H9 (cell line): ENCODE data around the gene ERC1. TPM values are rescaled to one million over a fixed set of nuclear protein-coding genes. Genes with fewer than 3 reads are reported as not detected.

ENCODE experiments used
- DNase-seq: peaks from one replicate; pipeline ENCODE4 v3.0.0-alpha.2; 2017
- H2AFZ ChIP-seq: one replicate; pipeline ENCODE4 v1.6.1; 2013; ENCODE audit warnings: mild to moderate bottlenecking, low read length, control low read depth, moderate library complexity
- H2AK5ac ChIP-seq: 2 replicates; pipeline ENCODE4 v1.6.1; 2013; ENCODE audit warnings: low read length, control low read depth, mixed read lengths; ENCODE audit not compliant: insufficient read length
- H2BK120ac ChIP-seq: one replicate; pipeline ENCODE4 v1.6.1; 2013; ENCODE audit warnings: low read depth, mild to moderate bottlenecking, low read length, control low read depth, inconsistent platforms; ENCODE audit not compliant: poor library complexity, severe bottlenecking
- H2BK12ac ChIP-seq: 2 replicates; pipeline ENCODE4 v1.6.1; 2013; ENCODE audit warnings: low read length, control low read depth, mixed read lengths, low read depth; ENCODE audit not compliant: insufficient read length
- H2BK15ac ChIP-seq: 2 replicates; pipeline ENCODE4 v1.6.1; 2013; ENCODE audit warnings: low read depth, low read length, control low read depth
- H2BK20ac ChIP-seq: one replicate; pipeline ENCODE4 v1.6.1; 2013; ENCODE audit warnings: low read depth, mild to moderate bottlenecking, low read length, control low read depth, inconsistent platforms; ENCODE audit not compliant: poor library complexity, severe bottlenecking
- H2BK5ac ChIP-seq: 2 replicates; pipeline ENCODE4 v1.6.1; 2013; ENCODE audit warnings: low read length, control low read depth, mixed read lengths; ENCODE audit not compliant: insufficient read length
- H3K14ac ChIP-seq: 2 replicates; pipeline ENCODE4 v1.6.1; 2013; ENCODE audit warnings: low read length, control low read depth; ENCODE audit not compliant: insufficient read depth
- H3K18ac ChIP-seq: 2 replicates; pipeline ENCODE4 v1.6.1; 2013; ENCODE audit warnings: low read depth, mild to moderate bottlenecking, mixed read lengths, low read length, control low read depth; ENCODE audit not compliant: insufficient read length
- H3K23ac ChIP-seq: 2 replicates; pipeline ENCODE4 v1.6.1; 2013; ENCODE audit warnings: low read length, control low read depth, mixed read lengths, low read depth; ENCODE audit not compliant: insufficient read length
- H3K23me2 ChIP-seq: 2 replicates; pipeline ENCODE4 v1.6.1; 2013; ENCODE audit warnings: low read depth, mild to moderate bottlenecking, mixed read lengths, low read length, control low read depth; ENCODE audit not compliant: insufficient read length, poor library complexity, severe bottlenecking
- H3K27ac ChIP-seq: 2 replicates; pipeline ENCODE4 v1.5.1; 2013; ENCODE audit warnings: low read length, control low read depth, mixed read lengths, low read depth; ENCODE audit not compliant: insufficient read length
- H3K27me3 ChIP-seq: 2 replicates; pipeline ENCODE4 v1.6.1; 2013; ENCODE audit warnings: low read length, control low read depth, inconsistent platforms; ENCODE audit not compliant: insufficient read depth
- H3K4ac ChIP-seq: 2 replicates; pipeline ENCODE4 v1.6.1; 2013; ENCODE audit warnings: low read depth, mild to moderate bottlenecking, control low read depth, inconsistent platforms, low read length, moderate library complexity
- H3K4me1 ChIP-seq: 2 replicates; pipeline ENCODE4 v1.6.1; 2013; ENCODE audit warnings: low read length, control low read depth, inconsistent platforms; ENCODE audit not compliant: insufficient read depth
- H3K4me2 ChIP-seq: 2 replicates; pipeline ENCODE4 v1.6.1; 2013; ENCODE audit warnings: low read length, control low read depth, mixed read lengths; ENCODE audit not compliant: insufficient read length, insufficient read depth
- H3K56ac ChIP-seq: 2 replicates; pipeline ENCODE4 v1.6.1; 2013; ENCODE audit warnings: low read depth, mild to moderate bottlenecking, mixed read lengths, low read length, control low read depth; ENCODE audit not compliant: insufficient read length
- H3K79me1 ChIP-seq: 2 replicates; pipeline ENCODE4 v1.6.1; 2013; ENCODE audit warnings: low read depth, mild to moderate bottlenecking, moderate library complexity, low read length, control low read depth, inconsistent platforms; ENCODE audit not compliant: insufficient read depth, poor library complexity, severe bottlenecking
- H3K79me2 ChIP-seq: 2 replicates; pipeline ENCODE4 v1.6.1; 2013; ENCODE audit warnings: low read length, control low read depth, inconsistent platforms; ENCODE audit not compliant: insufficient read depth
- H3K9ac ChIP-seq: 2 replicates; pipeline ENCODE4 v1.6.1; 2013; ENCODE audit warnings: low read length, control low read depth, mixed read lengths; ENCODE audit not compliant: insufficient read length; ENCODE audit errors: extremely low read depth
- H3K9me3 ChIP-seq: one replicate; pipeline ENCODE4 v1.6.1; 2013; ENCODE audit warnings: low read depth, low read length, inconsistent platforms; ENCODE audit not compliant: control insufficient read depth
- H3T11ph ChIP-seq: one replicate; pipeline ENCODE4 v1.6.1; 2013; ENCODE audit warnings: mild to moderate bottlenecking, low read length, control low read depth, inconsistent platforms
- H4K20me1 ChIP-seq: one replicate; pipeline ENCODE4 v1.6.1; 2013; ENCODE audit not compliant: control insufficient read depth, insufficient read length, insufficient read depth
- H4K5ac ChIP-seq: 2 replicates; pipeline ENCODE4 v1.6.1; 2013; ENCODE audit warnings: low read depth, mild to moderate bottlenecking, mixed read lengths, low read length, control low read depth; ENCODE audit not compliant: insufficient read length
- H4K8ac ChIP-seq: replicated peaks from 2 replicates; pipeline ENCODE4 v1.6.1; 2013; ENCODE audit warnings: low read length, control low read depth, mixed read lengths, low read depth; ENCODE audit not compliant: insufficient read length
- H4K91ac ChIP-seq: 2 replicates; pipeline ENCODE4 v1.6.1; 2013; ENCODE audit warnings: low read depth, mild to moderate bottlenecking, moderate library complexity, mixed read lengths, low read length, control low read depth; ENCODE audit not compliant: insufficient read length
- H3K27ac Mint-ChIP-seq, 3 experiments: 2 replicates in 2 of 3; 3 replicates in 1 of 3; pipeline ENCODE4 v1.8.0; 2020 to 2021; ENCODE audit warnings: mixed read lengths in 3 of 3, mild to moderate bottlenecking in 1 of 3, moderate library complexity in 1 of 3
- H3K27me3 Mint-ChIP-seq: 2 replicates; pipeline ENCODE4 v1.8.0; 2021; ENCODE audit warnings: low read depth, mild to moderate bottlenecking, moderate library complexity, mixed read lengths
- H3K36me3 Mint-ChIP-seq, 3 experiments: 2 replicates in 2 of 3; 3 replicates in 1 of 3; pipeline ENCODE4 v1.8.0; 2020 to 2021; ENCODE audit warnings: low read depth in 3 of 3, mixed read lengths in 3 of 3; ENCODE audit not compliant: insufficient read depth in 1 of 3
- H3K4me1 Mint-ChIP-seq, 2 experiments: 2 replicates each; pipeline ENCODE4 v1.8.0; 2020; ENCODE audit warnings: mixed read lengths in 2 of 2
- H3K4me3 Mint-ChIP-seq, 2 experiments: 2 replicates in 1 of 2; 3 replicates in 1 of 2; pipeline ENCODE4 v1.8.0; 2020 to 2021; ENCODE audit warnings: mild to moderate bottlenecking in 2 of 2, mixed read lengths in 2 of 2, moderate library complexity in 1 of 2
- H3K9me3 Mint-ChIP-seq, 2 experiments: 2 replicates in 1 of 2; 3 replicates in 1 of 2; pipeline ENCODE4 v1.8.0; 2020; ENCODE audit warnings: mild to moderate bottlenecking in 2 of 2, mixed read lengths in 2 of 2, moderate library complexity in 1 of 2
- WGBS: extraction: QIAGEN DNeasy Blood & Tissue Kit; methylation state at CpG from one replicate; pipeline ENCODE4 v1.1.7; 2013; ENCODE audit warnings: missing lambda C conversion rate, low lambda C conversion rate, mixed read lengths; ENCODE audit not compliant: insufficient read length; ENCODE audit errors: extremely low coverage; 5-methylcytosine and 5-hydroxymethylcytosine counted together
- total RNA-seq: library from RNA; stranded (reverse); gene quantifications from 2 replicates; pipeline ENCODE4 v1.2.1, GENCODE V29; 2021
- TF ChIP-seq, protein P1 (sequence below): fragments of 200-600 bp; sonication (generic); conservative IDR thresholded peaks from 3 replicates; pipeline ENCODE4 v1.8.0; 2021; ENCODE audit warnings: antibody characterized with exemption, mild to moderate bottlenecking

ERC1 gene
- total RNA-seq, 1 experiment from 2014 or later = 51.2 TPM

DNA sequence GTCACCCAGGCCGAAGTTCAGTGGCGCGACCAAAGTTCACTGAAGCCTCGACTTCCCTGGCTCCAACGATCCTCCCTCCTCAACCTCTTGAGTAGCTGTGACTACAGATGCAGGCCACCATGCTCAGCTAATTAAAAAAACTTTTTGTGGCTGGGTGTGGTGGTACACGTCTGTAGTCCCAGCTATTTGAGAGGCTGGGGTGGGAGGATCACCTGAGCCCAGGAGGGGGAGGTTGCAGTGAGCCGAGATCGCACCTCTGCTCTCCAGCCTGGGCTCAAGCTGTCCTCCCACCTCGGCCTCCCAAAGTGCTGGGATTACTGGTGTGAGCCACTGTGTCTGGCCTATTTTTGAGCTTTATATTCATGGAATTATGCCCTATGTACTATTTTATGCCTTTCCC lies 23.4 kb upstream of the ERC1 start:
- H3K18ac ChIP-seq = no peak overlapping the region
- H3K56ac ChIP-seq = no peak overlapping the region
- no peak overlapping the region for H2AFZ ChIP-seq
- no peak overlapping the region for H4K91ac ChIP-seq
- H2AK5ac ChIP-seq = no peak overlapping the region
- H3K27me3 Mint-ChIP-seq = no peaks in the 10 kb centered on the region; the same call in 1 of the 2 replicates
- H3K27me3 ChIP-seq = no peaks in the 10 kb centered on the region
- peaks cover 17 to 18% of the 10 kb centered on the region in 2 experiments for H3K4me1 Mint-ChIP-seq
- no peak overlapping the region for H3K4me2 ChIP-seq
- H4K8ac ChIP-seq = no peak overlapping the region
- no peak overlapping the region for H2BK120ac ChIP-seq
- no peak overlapping the region for H3K23ac ChIP-seq
- H4K5ac ChIP-seq = no peak overlapping the region
- H2BK12ac ChIP-seq = no peak overlapping the region
- no peak overlapping the region for H3K4me3 Mint-ChIP-seq
- H3K27ac ChIP-seq = no peak overlapping the region
- no peaks in the 10 kb centered on the region for H3K4me1 ChIP-seq
- no peaks in the 10 kb centered on the region for H3K79me2 ChIP-seq
- TF ChIP-seq, protein P1, sequence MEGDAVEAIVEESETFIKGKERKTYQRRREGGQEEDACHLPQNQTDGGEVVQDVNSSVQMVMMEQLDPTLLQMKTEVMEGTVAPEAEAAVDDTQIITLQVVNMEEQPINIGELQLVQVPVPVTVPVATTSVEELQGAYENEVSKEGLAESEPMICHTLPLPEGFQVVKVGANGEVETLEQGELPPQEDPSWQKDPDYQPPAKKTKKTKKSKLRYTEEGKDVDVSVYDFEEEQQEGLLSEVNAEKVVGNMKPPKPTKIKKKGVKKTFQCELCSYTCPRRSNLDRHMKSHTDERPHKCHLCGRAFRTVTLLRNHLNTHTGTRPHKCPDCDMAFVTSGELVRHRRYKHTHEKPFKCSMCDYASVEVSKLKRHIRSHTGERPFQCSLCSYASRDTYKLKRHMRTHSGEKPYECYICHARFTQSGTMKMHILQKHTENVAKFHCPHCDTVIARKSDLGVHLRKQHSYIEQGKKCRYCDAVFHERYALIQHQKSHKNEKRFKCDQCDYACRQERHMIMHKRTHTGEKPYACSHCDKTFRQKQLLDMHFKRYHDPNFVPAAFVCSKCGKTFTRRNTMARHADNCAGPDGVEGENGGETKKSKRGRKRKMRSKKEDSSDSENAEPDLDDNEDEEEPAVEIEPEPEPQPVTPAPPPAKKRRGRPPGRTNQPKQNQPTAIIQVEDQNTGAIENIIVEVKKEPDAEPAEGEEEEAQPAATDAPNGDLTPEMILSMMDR = no peak
- no peaks in the 10 kb centered on the region for H3K79me1 ChIP-seq
- no peaks in the 10 kb centered on the region for H3K9me3 ChIP-seq
- H3K36me3 Mint-ChIP-seq = no peaks in the 10 kb centered on the region
- no peak overlapping the region for H2BK5ac ChIP-seq
- H3T11ph ChIP-seq = no peak overlapping the region
- peaks cover 0 to 3% of the 10 kb centered on the region in 2 experiments; a peak in 1 of 5 replicates for H3K9me3 Mint-ChIP-seq
- H4K20me1 ChIP-seq = no peaks in the 10 kb centered on the region
- H2BK20ac ChIP-seq = no peak overlapping the region
- H3K14ac ChIP-seq = no peak overlapping the region
- WGBS = no CpG with 5 or more reads among the region's 9 CpGs
- no peak overlapping the region for H2BK15ac ChIP-seq
- no peaks in the 10 kb centered on the region for H3K23me2 ChIP-seq
- DNase-seq = no peak
- no peak overlapping the region for H3K9ac ChIP-seq
- H3K4ac ChIP-seq = no peak overlapping the region
- no peak overlapping the region; a peak in 1 of 7 replicates for H3K27ac Mint-ChIP-seq
